PC-3 (cell line): ENCODE results near the gene GSTK1. TPM values are rescaled to one million over a fixed set of nuclear protein-coding genes. Genes with fewer than 3 reads are reported as not detected.

ENCODE experiments used
- ATAC-seq: fragments of 200-7000 bp; cut with Tn5 transposase; 2 replicates; pipeline ENCODE4 v1.9.1; 2020; ENCODE audit warnings: mild to moderate bottlenecking, moderate library complexity
- BruUV-seq: library from RNA; stranded (reverse); fragments of 400-500 nt; replicated peaks from 2 replicates; lab custom pipeline; 2021; lab: Mats Ljungman, UMichigan
- CTCF ChIA-PET: fragments of 300-600 bp; sonication (Branson Sonifier 250); formaldehyde crosslinking; loops from one replicate; lab custom pipeline; 2022; ENCODE audit warnings: antibody characterized with exemption; lab: Charles Lee
- POLR2A ChIA-PET: fragments of 300-600 bp; sonication (Branson Sonifier 250); formaldehyde crosslinking; loops from one replicate; lab custom pipeline; 2022; ENCODE audit warnings: antibody characterized with exemption; ENCODE audit not compliant: unreplicated experiment; lab: Charles Lee
- DNase-seq: peaks from one replicate; pipeline ENCODE4 v3.0.0-alpha.2; 2015
- H2AFZ ChIP-seq: fragments of 300-600 bp; sonication (generic); 2 replicates; pipeline ENCODE4 v1.6.0; 2016; ENCODE audit warnings: antibody characterized with exemption, low read length
- H3F3A ChIP-seq: fragments of 300-600 bp; sonication (generic); one replicate; pipeline ENCODE4 v1.6.0; 2017; ENCODE audit warnings: antibody characterized with exemption, low read length, control low read depth, mild to moderate bottlenecking; ENCODE audit not compliant: unreplicated experiment
- H3K27ac ChIP-seq: fragments of 300-600 bp; sonication (generic); 2 replicates; pipeline ENCODE4 v1.5.1; 2016; ENCODE audit warnings: mild to moderate bottlenecking, low read length
- H3K27me3 ChIP-seq: fragments of 300-600 bp; sonication (generic); 2 replicates; pipeline ENCODE4 v1.6.1; 2016; ENCODE audit warnings: low read length, mixed read lengths
- H3K36me3 ChIP-seq: fragments of 300-600 bp; sonication (generic); 2 replicates; pipeline ENCODE4 v1.6.1; 2016; ENCODE audit warnings: low read depth, mixed run types, low read length, mixed read lengths
- H3K4me1 ChIP-seq: fragments of 300-600 bp; sonication (generic); 2 replicates; pipeline ENCODE4 v1.5.1; 2016; ENCODE audit warnings: low read length; ENCODE audit not compliant: insufficient read depth
- H3K4me2 ChIP-seq: fragments of 300-600 bp; sonication (generic); 2 replicates; pipeline ENCODE4 v1.6.0; 2016; ENCODE audit warnings: low read length
- H3K4me3 ChIP-seq: fragments of 300-600 bp; sonication (generic); 2 replicates; pipeline ENCODE4 v1.5.1; 2016; ENCODE audit warnings: mild to moderate bottlenecking, low read length, mixed read lengths
- H3K79me2 ChIP-seq: fragments of 300-600 bp; sonication (generic); 2 replicates; pipeline ENCODE4 v1.6.1; 2017; ENCODE audit warnings: low read length, mixed read lengths
- H3K9ac ChIP-seq: fragments of 300-600 bp; sonication (generic); 2 replicates; pipeline ENCODE4 v1.6.0; 2016; ENCODE audit warnings: mild to moderate bottlenecking, low read length
- H3K9me2 ChIP-seq: fragments of 300-600 bp; sonication (generic); replicated peaks from 2 replicates; pipeline ENCODE4 v1.6.1; 2016; ENCODE audit warnings: mixed run types, low read length, mixed read lengths
- H3K9me3 ChIP-seq: fragments of 300-600 bp; sonication (generic); 2 replicates; pipeline ENCODE4 v1.6.1; 2016; ENCODE audit warnings: low read length, mixed read lengths
- H4K20me1 ChIP-seq: fragments of 300-600 bp; sonication (generic); 2 replicates; pipeline ENCODE4 v1.6.1; 2016; ENCODE audit warnings: low read length, mixed read lengths
- EZH2 ChIP-seq: fragments of 300-600 bp; sonication (generic); IDR thresholded peaks from one replicate; pipeline ENCODE4 v1.6.1; 2017; ENCODE audit warnings: antibody characterized with exemption, mild to moderate bottlenecking, low read length; ENCODE audit not compliant: unreplicated experiment
- EZH2phosphoT487 ChIP-seq: fragments of 300-600 bp; sonication (generic); IDR thresholded peaks from 2 replicates; pipeline ENCODE4 v1.6.1; 2018; ENCODE audit warnings: mild to moderate bottlenecking, antibody characterized with exemption, low read length, borderline replicate concordance
- intact Hi-C: fragments of 100-400 bp; cut with micrococcal nuclease; formaldehyde crosslinking; loops from 2 replicates; pipeline ENCODE4 v1.9.0; 2023
- total RNA-seq: library from RNA; depleted of rRNA; stranded (reverse); fragments of >200 nt; gene quantifications from 2 replicates; pipeline ENCODE4 v1.2.3, GENCODE V29; 2014
- TF ChIP-seq, protein P1 (sequence below): fragments of 300-600 bp; sonication (generic); conservative IDR thresholded peaks from 2 replicates; pipeline ENCODE4 v1.5.1; 2017; ENCODE audit warnings: antibody characterized with exemption, low read depth, mild to moderate bottlenecking, low read length

GSTK1 gene
- total RNA-seq, 1 experiment from 2014 or later = 111 TPM

DNA sequence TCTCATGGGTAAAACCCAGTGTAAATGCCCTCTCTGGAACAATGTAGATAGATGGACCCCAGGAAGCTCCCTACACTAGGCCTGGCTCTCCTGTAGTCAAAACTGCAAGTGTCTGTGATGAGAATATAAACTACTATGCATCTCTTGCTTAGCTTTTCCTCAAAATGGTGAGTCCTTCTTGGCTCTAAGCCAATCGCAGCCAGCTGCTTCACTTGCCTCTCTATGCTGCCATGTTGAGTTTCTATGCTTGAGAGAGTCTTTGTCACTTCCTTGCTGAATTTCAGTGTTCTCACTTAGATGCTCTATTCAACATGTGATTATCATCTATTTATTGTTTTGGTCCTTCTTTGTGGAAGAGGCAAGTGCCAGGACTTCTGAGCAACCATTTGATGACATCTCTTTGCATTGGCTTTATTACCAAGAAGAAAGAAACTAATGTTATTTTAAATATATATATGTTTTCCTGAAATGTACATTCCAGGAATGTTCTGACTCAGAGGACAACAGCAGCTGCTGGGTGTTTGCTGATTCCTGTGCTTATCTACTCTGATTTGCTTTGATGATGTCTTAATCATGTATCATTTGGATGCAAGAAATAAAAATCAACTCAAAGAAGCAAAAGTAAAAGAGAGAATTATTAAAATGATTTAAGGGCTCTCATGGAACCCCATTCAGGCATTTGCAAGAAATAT, 24.8 kb upstream of the GSTK1 start:
- no peaks in the 10 kb centered on the region for H4K20me1 ChIP-seq
- ATAC-seq (no peak), DNase-seq (no peak)
- no peak overlapping the region for H3K4me2 ChIP-seq
- H3K79me2 ChIP-seq = no peaks in the 10 kb centered on the region
- BruUV-seq = no TSS peak
- H3K9me3 ChIP-seq = no peaks in the 10 kb centered on the region
- no peak overlapping the region for H3K9ac ChIP-seq
- peaks cover 5% of the 10 kb centered on the region for H3F3A ChIP-seq
- intact Hi-C loops = no loop called here
- no peak overlapping the region for H3K4me3 ChIP-seq
- H3K27ac ChIP-seq = no peak overlapping the region
- no peak overlapping the region for H2AFZ ChIP-seq
- ChIA-PET POLR2A (no interaction called here), CTCF (interaction anchor here (0.6 kb wide), 1 partner anchor 11 kb away, joined by 4 read pairs; no protein-coding TSS in a partner anchor)
- no peaks in the 10 kb centered on the region for H3K36me3 ChIP-seq
- H3K9me2 ChIP-seq = no peaks in the 10 kb centered on the region
- TF ChIP-seq, protein P1, sequence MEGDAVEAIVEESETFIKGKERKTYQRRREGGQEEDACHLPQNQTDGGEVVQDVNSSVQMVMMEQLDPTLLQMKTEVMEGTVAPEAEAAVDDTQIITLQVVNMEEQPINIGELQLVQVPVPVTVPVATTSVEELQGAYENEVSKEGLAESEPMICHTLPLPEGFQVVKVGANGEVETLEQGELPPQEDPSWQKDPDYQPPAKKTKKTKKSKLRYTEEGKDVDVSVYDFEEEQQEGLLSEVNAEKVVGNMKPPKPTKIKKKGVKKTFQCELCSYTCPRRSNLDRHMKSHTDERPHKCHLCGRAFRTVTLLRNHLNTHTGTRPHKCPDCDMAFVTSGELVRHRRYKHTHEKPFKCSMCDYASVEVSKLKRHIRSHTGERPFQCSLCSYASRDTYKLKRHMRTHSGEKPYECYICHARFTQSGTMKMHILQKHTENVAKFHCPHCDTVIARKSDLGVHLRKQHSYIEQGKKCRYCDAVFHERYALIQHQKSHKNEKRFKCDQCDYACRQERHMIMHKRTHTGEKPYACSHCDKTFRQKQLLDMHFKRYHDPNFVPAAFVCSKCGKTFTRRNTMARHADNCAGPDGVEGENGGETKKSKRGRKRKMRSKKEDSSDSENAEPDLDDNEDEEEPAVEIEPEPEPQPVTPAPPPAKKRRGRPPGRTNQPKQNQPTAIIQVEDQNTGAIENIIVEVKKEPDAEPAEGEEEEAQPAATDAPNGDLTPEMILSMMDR = no peak
- no peak for TF ChIP-seq EZH2
- no peak for TF ChIP-seq EZH2phosphoT487
- peaks cover 25% of the 10 kb centered on the region for H3K4me1 ChIP-seq
- no peaks in the 10 kb centered on the region for H3K27me3 ChIP-seq

DNA sequence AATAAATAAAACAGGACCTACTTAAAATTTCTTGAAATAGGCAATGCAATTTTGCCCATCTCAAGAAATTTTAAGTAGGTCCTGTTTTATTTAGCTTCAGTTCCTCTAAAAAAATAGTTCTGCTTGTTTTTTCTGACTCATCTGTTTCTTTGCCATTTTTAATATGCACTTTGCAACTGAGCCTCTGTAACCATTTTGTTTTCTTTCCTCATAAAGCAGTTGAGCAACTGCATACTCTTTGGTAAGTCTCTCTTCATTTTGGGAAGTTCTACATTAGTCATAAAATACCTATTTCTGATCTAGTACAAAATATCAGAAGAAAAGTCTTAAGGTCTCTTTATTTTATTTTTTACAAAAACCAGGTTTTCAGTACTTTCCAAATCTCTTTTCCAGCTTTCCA, 23.4 kb upstream of the GSTK1 start:
- H3K4me1 ChIP-seq = peaks cover 39% of the 10 kb centered on the region
- no peaks in the 10 kb centered on the region for H3K36me3 ChIP-seq
- H3K9ac ChIP-seq = peak overlapping the region; percentile 33
- peak overlapping the region; percentile 46; the same call in 1 of the 2 replicates for H3K4me3 ChIP-seq
- DNase-seq = peak; percentile 63
- ATAC-seq = peak; percentile 59
- intact Hi-C loops = loop anchor here (1.0 to 2.0 kb wide), 6 partner anchors 17 to 175 kb away; partner anchors contain the start of gene ZYX
- H3K27me3 ChIP-seq = no peaks in the 10 kb centered on the region
- ChIA-PET POLR2A (interaction anchor here (0.7 to 1.1 kb wide), 2 partner anchors 8 to 23 kb away, joined by 3 to 7 read pairs; partner anchors contain the start of gene GSTK1), CTCF (interaction anchor here (0.6 to 2.1 kb wide), 12 partner anchors 18 to 177 kb away, joined by 3 to 15 read pairs (median 6); partner anchors contain the start of gene EPHA1)
- TF ChIP-seq, protein P1 = no peak
- TF ChIP-seq EZH2 (no peak), EZH2phosphoT487 (no peak)
- H3K4me2 ChIP-seq = peak overlapping the region; percentile 74
- H3K9me3 ChIP-seq = no peaks in the 10 kb centered on the region
- H3K79me2 ChIP-seq = no peaks in the 10 kb centered on the region
- no peak overlapping the region for H2AFZ ChIP-seq
- H3F3A ChIP-seq = peaks cover 5% of the 10 kb centered on the region
- H4K20me1 ChIP-seq = no peaks in the 10 kb centered on the region
- H3K9me2 ChIP-seq = no peaks in the 10 kb centered on the region
- peak overlapping the region; percentile 62 for H3K27ac ChIP-seq
- BruUV-seq = no TSS peak
